Inflammatory macrophage (primary cell): ENCODE results near the gene BIN2.
"Not testable (repeated sequence)": the region's sequence is repeated elsewhere in the genome, so short reads cannot be mapped to it uniquely, and the experiment has no call there.

ENCODE experiments used
- DNase-seq, 2 donors: peaks; one replicate each; pipeline ENCODE4 v3.0.0-alpha.2; 2020 to 2022

BIN2 gene

DNA sequence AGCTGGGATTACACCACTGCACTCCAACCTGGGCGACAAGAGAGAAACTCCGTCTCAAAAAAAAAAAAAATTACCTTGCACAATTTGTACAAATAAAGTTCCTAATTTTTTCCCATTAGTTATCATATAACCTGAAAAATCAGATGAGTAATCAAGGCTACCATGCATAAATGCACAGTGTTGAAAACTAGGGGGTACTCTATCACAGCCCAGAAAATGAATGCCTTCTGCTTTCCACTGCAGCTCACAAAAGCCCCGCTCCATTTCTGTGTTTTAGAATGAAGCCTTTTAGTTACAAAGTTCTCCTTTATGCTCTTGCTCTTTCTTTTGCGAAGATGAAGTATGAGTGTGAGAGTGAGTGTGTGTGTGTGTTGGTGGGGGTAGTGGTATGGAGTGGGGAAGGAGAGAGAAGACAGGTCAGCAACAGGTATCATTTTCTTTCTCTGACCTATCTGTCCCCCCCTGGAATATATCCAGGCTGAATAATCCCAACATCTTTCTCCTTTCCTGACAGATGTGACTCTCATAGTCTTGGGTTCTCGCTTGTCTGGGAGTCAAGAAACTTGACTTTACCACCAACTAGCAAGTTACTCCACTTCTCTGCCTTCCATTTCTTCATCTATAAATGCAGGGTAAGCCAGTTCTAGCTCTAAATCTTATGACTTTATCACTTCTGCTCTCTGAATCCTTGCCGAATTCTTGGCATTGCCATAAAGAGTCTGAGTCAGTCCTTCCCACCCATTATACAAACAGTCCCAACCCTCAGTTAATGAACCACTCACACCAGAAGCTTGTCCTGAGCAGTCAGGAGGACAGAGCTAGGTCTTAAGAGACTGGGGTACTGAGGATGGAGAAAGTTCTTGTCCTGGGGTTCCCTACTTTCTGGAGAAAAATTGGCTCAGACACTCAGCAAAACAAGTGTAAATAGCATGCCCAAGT is 16.1 kb downstream of the BIN2 start:
- DNase-seq, result peak; percentile 28 to 52

GRCh38 chr12:51306507-51306906 is 17.5 kb downstream of the BIN2 start:
- DNase-seq, result peak; percentile 37 to 74

- DNase-seq, result peak; percentile 12 to 60
Measured at GRCh38 chr12:51300768-51301167, 23.2 kb downstream of the BIN2 start.

- DNase-seq, result no peak
Measured at GRCh38 chr12:51295651-51296050, 28.3 kb downstream of the BIN2 start.

DNA sequence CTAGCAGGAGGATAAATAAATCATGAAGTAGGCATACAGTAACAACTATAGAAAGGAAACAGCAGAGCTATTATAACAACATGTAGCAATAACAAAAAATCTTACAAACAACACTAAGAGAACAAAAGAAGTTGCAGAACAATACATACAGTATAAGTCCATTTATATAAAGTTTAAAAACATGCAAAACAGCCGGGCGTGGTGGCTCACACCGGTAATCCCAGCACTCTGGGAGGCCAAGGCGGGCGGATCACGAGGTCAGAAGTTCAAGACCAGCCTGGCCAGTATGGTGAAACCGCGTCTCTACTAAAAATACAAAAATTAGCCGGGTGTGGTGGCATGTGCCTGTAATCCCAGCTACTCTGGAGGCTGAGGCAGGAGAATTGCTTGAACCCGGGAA is 29.9 kb downstream of the BIN2 start:
- not testable (repeated sequence) for DNase-seq

DNA sequence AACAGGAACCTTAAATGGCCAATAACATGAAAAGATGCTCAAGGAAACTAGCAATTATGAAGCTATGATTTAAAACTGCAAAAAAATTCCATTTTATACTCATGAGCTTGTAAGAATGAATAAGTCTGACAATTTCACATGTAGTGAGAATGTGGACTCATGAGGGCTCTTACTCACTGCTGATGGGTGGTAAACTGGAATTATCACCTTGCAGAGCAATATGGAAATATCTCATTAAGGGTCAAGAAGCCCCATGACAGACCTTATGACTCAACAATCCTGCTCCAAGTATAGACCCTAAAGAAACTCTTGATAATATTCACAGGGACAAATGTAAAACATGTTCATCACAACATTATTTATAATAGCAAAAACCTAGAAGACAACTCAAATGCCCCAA is 30.3 kb downstream of the BIN2 start:
- DNase-seq, result peak in 1 of 2 donors; percentile 11

DNA sequence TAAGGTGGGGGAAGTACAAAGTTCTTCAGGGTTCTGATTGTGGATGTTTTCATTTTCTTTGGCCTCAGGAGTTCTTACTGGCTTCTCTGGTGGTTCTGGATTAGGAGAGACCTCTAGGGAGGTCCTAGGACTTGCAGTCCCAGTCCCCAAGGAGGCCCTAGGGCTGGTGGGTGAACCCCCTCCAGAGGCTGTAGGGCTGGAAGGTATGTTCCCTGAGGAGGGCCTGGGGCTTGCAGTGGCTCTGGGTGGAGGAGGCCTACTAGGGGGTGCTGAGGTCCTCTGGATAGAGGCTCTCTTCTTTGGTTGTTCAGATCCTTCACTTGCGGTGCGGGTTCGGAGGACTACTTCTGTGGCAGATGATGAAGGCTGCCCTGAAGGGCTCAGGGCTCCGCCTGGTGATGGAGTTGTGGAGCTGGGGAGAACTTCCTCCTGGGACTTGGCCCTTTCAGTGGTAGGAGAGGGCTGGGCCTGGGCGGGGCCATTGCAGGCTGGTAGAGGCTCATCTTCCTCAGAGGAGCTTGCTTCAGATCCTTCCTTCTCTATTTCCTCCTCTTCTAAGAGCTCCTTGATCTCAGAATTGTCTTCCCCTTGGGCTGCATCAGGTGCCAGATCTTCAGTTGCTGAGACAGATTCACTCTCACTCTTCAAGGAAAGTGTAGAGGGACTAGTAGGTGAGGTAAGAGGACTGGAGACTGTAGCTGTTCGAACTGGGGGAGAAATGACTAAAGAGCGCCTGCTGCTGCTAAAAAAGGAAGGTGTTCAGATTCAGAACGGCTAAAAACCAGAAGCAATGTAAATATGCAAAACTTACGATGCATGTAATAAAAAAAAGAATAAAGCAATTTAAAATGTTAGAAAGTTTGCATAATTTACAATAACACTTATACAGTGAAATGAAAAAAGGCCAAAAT is 32.1 kb downstream of the BIN2 start:
- DNase-seq, result peak; percentile 85 to 88

DNA sequence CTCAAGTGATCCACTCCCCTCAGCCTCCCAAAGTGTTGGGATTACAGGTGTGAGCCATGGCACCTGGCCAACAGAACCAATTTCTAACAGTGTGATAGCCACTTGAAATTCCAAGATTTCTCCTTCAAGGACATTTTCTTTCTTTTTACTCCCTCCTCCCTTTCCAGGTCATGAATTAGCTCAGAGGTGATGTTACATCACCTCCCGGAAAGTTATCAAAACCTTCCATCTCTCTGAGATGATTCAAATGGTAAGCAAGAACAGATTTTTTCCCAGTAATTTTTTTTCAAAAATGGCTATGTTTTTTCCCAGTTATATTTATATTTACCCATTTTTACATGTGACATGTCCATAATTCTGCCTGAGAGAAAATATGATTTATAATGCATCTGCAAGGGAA is 38.1 kb downstream of the BIN2 start:
- DNase-seq, result no peak

- DNase-seq, result no peak
Measured at GRCh38 chr12:51281202-51281924, 42.6 kb downstream of the BIN2 start.

DNA sequence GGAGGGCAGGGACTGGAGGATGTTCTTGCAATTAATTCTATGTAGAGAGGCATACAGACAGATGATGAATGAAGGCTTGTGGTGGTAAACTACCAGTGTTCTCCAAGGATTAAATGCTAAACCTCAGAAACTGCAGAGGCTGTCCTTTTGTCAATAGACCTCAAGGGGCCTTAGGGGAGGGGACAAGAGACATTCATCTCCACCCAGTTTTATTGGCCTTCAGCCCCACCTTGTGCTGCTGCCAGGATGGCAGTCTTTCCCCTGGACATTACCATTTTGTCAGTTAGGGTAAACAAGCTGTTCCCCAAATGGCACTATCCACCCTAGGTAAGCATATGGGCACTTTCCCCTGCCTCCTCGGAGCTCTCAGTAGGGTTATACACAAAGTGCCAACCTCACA is 48.9 kb downstream of the BIN2 start:
- DNase-seq, result no peak

DNA sequence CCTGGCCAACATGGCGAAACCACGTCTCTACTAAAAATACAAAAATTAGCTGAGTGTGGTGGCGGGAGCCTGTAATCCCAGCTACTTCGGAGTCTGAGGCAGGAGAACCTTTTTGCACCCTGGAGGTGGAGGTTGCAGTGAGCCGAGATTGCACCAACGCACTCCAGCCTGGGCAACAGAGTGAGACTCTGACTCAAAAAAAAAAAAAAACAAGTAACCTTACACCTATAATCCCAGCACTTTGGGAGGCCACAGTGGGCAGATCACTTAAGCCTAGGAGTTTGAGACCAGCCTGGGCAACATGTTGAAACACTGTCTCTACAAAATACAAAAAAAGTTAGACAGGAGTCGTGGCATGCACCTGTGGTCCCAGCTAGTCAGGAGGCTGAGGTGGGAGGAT is 51.2 kb downstream of the BIN2 start:
- not testable (repeated sequence) for DNase-seq

DNA sequence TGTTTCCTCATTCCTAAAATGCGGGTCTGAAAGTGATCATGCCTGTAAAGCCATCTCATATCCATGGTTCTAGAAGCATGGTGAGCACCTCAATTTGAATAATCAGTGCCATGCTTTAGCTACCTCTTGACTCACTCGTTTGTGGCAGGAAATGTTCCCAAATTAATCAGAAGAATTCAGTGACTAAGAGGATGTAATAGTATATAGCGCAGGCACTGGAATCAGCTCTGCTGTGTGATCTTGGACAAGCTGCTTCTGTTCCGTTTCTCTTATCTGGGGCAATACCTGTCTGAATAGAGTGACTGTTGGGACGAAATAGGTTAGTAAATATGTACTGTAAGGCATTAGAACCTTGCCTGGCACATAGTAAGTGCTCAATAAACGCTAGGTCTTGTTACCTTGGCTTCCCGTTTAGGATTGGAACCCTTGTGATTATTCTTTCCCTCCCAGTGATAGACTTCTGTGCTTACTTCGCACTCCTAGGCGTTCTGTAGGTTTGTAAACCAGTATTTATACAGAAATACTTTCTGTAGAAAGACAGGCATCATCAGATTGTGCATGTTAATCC is 52.9 kb downstream of the BIN2 start:
- no peak for DNase-seq

GRCh38 chr12:51270067-51270950 is 53.7 kb downstream of the BIN2 start, which contains the start of gene SMAGP:
SMAGP (minus strand) TSS chr12:51270415; CDS start chr12:51269278, 1,137 bp downstream.
- DNase-seq, result peak in 1 of 2 donors; percentile 39

- peak in 1 of 2 donors; percentile 8 for DNase-seq
Measured at GRCh38 chr12:51269174-51270066, 54.6 kb downstream of the BIN2 start.

- no peak for DNase-seq
Measured at GRCh38 chr12:51265024-51265423, 59.0 kb downstream of the BIN2 start.

GRCh38 chr12:51264297-51264696 is 59.7 kb downstream of the BIN2 start:
- DNase-seq, result no peak

DNA sequence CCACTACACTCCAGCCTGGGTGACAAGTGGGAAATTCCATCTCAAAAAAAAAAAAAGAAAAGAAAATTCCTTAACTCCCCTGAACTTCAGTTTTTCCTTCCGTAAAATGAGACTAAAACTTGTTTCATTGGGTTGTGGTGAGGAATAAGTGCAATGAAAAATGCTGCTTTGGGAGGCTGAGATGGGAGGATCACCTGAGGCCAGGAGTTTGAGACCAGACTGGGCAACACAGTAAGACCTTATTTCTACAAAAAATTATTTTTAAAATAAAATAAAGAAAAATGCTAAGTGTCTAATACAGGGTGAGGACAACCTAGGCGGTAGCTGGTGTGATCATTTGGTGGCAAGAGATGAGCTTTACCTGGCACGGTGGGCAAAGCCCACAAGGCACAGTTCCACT is 60.6 kb downstream of the BIN2 start:
- no peak for DNase-seq

DNA sequence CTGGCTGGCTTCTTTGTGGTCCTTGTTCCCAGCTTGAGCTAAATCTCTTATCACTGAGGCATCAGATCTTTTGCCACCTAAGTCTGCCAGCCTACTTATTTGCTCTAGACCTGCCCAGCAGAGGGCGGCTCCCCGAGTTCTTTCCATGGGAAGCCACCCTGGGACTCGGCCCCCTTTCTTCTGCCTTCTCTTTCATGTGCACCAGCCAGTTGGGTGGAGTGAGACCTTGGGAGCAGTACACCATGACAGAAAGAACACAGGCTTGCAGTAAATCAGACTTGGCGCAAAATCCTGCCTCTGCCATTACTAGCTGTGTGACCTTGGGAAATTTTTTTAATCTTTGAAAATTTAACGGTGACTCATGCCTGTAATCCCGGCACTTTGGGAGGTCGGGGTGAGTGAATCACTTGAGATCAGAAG is 61.2 kb downstream of the BIN2 start:
- DNase-seq, result peak in 1 of 2 donors; percentile 56

GRCh38 chr12:51259600-51259999 is 64.4 kb downstream of the BIN2 start:
- not testable (repeated sequence) for DNase-seq

DNA sequence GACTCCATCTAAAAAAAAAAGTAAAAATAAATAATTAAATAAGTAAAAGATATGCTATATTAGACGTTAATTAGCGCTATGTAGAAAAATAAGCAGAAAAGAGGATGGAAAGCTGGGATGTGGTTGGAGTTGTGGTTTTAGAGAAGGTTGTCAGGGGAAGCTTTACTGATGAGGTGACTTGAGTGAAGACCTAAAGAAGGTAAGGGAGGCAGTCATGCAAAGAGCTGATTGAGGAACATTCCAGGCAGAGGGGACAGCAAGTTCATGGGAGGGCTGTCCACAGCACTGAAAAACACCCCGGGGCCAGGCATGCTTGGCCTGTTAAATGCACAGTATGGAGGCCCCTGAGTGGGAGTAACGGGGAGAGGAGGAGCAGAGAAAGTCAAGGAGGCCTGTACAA is 69.4 kb downstream of the BIN2 start:
- DNase-seq, result no peak
